Endothelial cell of umbilical vein (primary cell): ENCODE results near the gene FOXL3. TPM values are rescaled to one million over a fixed set of nuclear protein-coding genes. Genes with fewer than 3 reads are reported as not detected.

ENCODE experiments used
- BruUV-seq: library from RNA; stranded (reverse); fragments of 400-500 nt; replicated peaks from 2 replicates; lab custom pipeline; 2021; lab: Mats Ljungman, UMichigan
- CTCF ChIA-PET: fragments of 300-600, 350-600 bp; sonication (Branson Sonifier 250); formaldehyde crosslinking; loops from one replicate; lab custom pipeline; 2021; ENCODE audit warnings: antibody characterized with exemption, inconsistent platforms; lab: Charles Lee
- POLR2A ChIA-PET: fragments of 300-600, 350-600 bp; sonication (Branson Sonifier 250); formaldehyde crosslinking; loops from one replicate; lab custom pipeline; 2021; ENCODE audit warnings: antibody characterized with exemption, inconsistent platforms; lab: Charles Lee
- DNase-seq: peaks from one replicate; pipeline ENCODE4 v3.0.0-alpha.2; 2011; ENCODE audit warnings: low read depth, low spot score
- FAIRE-seq: peaks from 2 replicates; lab custom pipeline; 2011; peaks lifted over from hg19 to GRCh38; lab: Jason Lieb, UNC
- H2AFZ ChIP-seq: 2 replicates; pipeline ENCODE4 v1.6.0; 2012; ENCODE audit warnings: low read depth, low read length, control low read depth, inconsistent platforms
- H3K27ac ChIP-seq: 2 replicates; pipeline ENCODE4 v1.5.1; 2011; ENCODE audit warnings: low read depth, mild to moderate bottlenecking, control low read depth, low read length, moderate library complexity; ENCODE audit not compliant: insufficient read depth
- H3K27me3 ChIP-seq, 2 experiments: 2 replicates each; pipeline versions ENCODE4 v1.6.0 to v1.6.1; 2011; ENCODE audit warnings: low read length in 2 of 2, mixed read lengths in 1 of 2; ENCODE audit not compliant: control insufficient read depth in 2 of 2, insufficient read depth in 2 of 2
- H3K36me3 ChIP-seq, 2 experiments: 2 replicates in 1 of 2; 3 replicates in 1 of 2; pipeline ENCODE4 v1.5.1; 2011; ENCODE audit warnings: low read length in 2 of 2, mild to moderate bottlenecking in 1 of 2, moderate library complexity in 1 of 2; ENCODE audit not compliant: control insufficient read depth in 2 of 2, insufficient read depth in 2 of 2; ENCODE audit errors: extremely low read depth in 1 of 2
- H3K4me1 ChIP-seq: 3 replicates; pipeline ENCODE4 v1.5.1; 2011; ENCODE audit warnings: mild to moderate bottlenecking, low read length; ENCODE audit not compliant: control insufficient read depth, insufficient read depth; ENCODE audit errors: extremely low read depth
- H3K4me2 ChIP-seq: 2 replicates; pipeline ENCODE4 v1.6.1; 2011; ENCODE audit warnings: low read length, control low read depth, mixed read lengths; ENCODE audit not compliant: insufficient read depth
- H3K4me3 ChIP-seq, 3 experiments: fragments of 200-600 bp in 1 of 3; sonication (generic), shearing (Covaris generic) in 1 of 3; replicated peaks in 1 of 3; 2 replicates each; pipeline ENCODE4 v1.5.1; 2011 to 2016; ENCODE audit warnings: control low read depth in 3 of 3, low read length in 3 of 3, mild to moderate bottlenecking in 2 of 3, inconsistent platforms in 1 of 3, low read depth in 1 of 3, moderate library complexity in 1 of 3; ENCODE audit not compliant: insufficient read depth in 1 of 3
- H3K79me2 ChIP-seq: 2 replicates; pipeline ENCODE4 v1.6.0; 2012; ENCODE audit warnings: low read length, inconsistent platforms; ENCODE audit not compliant: control insufficient read depth, insufficient read depth
- H3K9ac ChIP-seq: replicated peaks from 2 replicates; pipeline ENCODE3; 2011; ENCODE audit warnings: low read length, control low read depth; ENCODE audit not compliant: insufficient read depth; ENCODE audit errors: extremely low read depth
- H3K9me1 ChIP-seq: replicated peaks from 3 replicates; pipeline ENCODE4 v1.6.0; 2011; ENCODE audit warnings: mild to moderate bottlenecking, low read length; ENCODE audit not compliant: control insufficient read depth, insufficient read depth; ENCODE audit errors: extremely low read depth
- H3K9me3 ChIP-seq: replicated peaks from 2 replicates; pipeline ENCODE4 v1.5.1; 2012; ENCODE audit warnings: low read length, inconsistent platforms; ENCODE audit not compliant: control insufficient read depth, insufficient read depth
- H4K20me1 ChIP-seq: replicated peaks from 2 replicates; pipeline ENCODE3; 2011; ENCODE audit warnings: mild to moderate bottlenecking, low read length; ENCODE audit not compliant: control insufficient read depth, insufficient read depth; ENCODE audit errors: extremely low read depth
- CTCF ChIP-seq, 2 donors: IDR thresholded peaks; 1 replicate in 1 of 2; 2 replicates in 1 of 2; pipeline ENCODE4 v1.5.1; 2011; ENCODE audit warnings: low read length in 2 of 2, mild to moderate bottlenecking in 2 of 2, moderate library complexity in 2 of 2, control low read depth in 1 of 2, inconsistent platforms in 1 of 2, low read depth in 1 of 2; ENCODE audit not compliant: insufficient read depth in 1 of 2; ENCODE audit errors: extremely low read depth in 1 of 2
- EZH2 ChIP-seq: IDR thresholded peaks from 2 replicates; pipeline ENCODE4 v1.6.1; 2012; ENCODE audit warnings: borderline replicate concordance, low read depth, mild to moderate bottlenecking, moderate library complexity, low read length, inconsistent platforms; ENCODE audit not compliant: severe bottlenecking
- FOS ChIP-seq: IDR thresholded peaks from 2 replicates; pipeline ENCODE4 v1.6.1; 2011; ENCODE audit warnings: mild to moderate bottlenecking, low read length, moderate library complexity, borderline replicate concordance; ENCODE audit not compliant: insufficient read depth
- GATA2 ChIP-seq: IDR thresholded peaks from 2 replicates; pipeline ENCODE4 v1.7.0; 2011; ENCODE audit warnings: low read depth, mild to moderate bottlenecking, moderate library complexity, mixed read lengths, low read length; ENCODE audit not compliant: insufficient read length, insufficient read depth
- JUN ChIP-seq: IDR thresholded peaks from 2 replicates; pipeline ENCODE4 v1.6.1; 2011; ENCODE audit warnings: borderline replicate concordance, low read depth; ENCODE audit not compliant: insufficient read length, insufficient read depth
- MYC ChIP-seq: IDR thresholded peaks from one replicate; pipeline ENCODE4 v1.6.1; 2011; ENCODE audit warnings: mild to moderate bottlenecking, low read depth, low read length
- POLR2A ChIP-seq: IDR thresholded peaks from 2 replicates; pipeline ENCODE4 v1.6.1; 2012; ENCODE audit warnings: low read depth, mild to moderate bottlenecking, control low read depth, low read length
- POLR2AphosphoS5 ChIP-seq: IDR thresholded peaks from 2 replicates; pipeline ENCODE4 v1.6.1; 2012; ENCODE audit warnings: low read depth, mild to moderate bottlenecking, control low read depth, low read length, moderate library complexity; ENCODE audit not compliant: insufficient read depth
- dilution Hi-C: fragments of 300-500 bp; cut with MboI; formaldehyde crosslinking; loops from one replicate; pipeline ENCODE4 v1.15.0; 2019; ENCODE audit warnings: low sequenced_read_pairs; ENCODE audit not compliant: extremely low pct_ligation_motif_present
- intact Hi-C: fragments of 100-400 bp; cut with micrococcal nuclease; formaldehyde crosslinking; loops from one replicate; pipeline ENCODE4 v1.10.0; 2022
- polyA plus RNA-seq, 4 experiments: library from polyadenylated mRNA; depleted of rRNA in 3 of 4; stranded (reverse) in 3 of 4; unstranded in 1 of 4; fragments of >200 nt; gene quantifications; 2 replicates each; pipeline versions ENCODE4 v1.2.1 to v1.2.3, GENCODE V29; 2011 to 2012; ENCODE audit warnings: missing spikeins in 1 of 4
- total RNA-seq: library from RNA; stranded (reverse); gene quantifications from 2 replicates; pipeline ENCODE4 v1.2.3, GENCODE V29; 2021
- TF ChIP-seq, protein P1 (sequence below): IDR thresholded peaks from 2 replicates; pipeline ENCODE4 v1.6.1; 2011; ENCODE audit not compliant: insufficient read depth, insufficient read length

FOXL3 gene
- total and polyA plus RNA-seq, 2 donors (not counting 3 experiments of a cell fraction or from before 2014, with no cell fraction given), result not detected

DNA sequence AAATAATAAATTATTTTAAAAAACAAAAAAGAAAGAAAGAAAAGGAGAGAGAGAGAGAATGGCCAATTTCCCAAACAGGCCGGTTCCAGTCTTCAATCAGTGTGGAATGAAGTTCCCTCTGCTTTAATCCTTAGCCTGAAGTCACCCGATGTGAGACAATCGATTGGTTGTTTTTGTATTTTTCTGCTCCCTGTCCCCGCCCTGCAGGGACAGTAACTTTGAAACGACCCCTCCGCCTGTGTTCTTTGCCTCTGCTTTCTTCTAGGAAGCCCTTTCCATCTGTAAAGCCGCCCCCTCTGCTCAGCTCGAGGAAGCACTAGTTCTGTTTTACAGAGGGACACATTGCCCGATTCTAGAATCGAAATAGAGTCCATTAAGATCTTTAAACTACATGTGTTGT lies 33.4 kb downstream of the FOXL3 start:
- no peaks in the 10 kb centered on the region for H3K36me3 ChIP-seq
- no peaks in the 10 kb centered on the region for H3K79me2 ChIP-seq
- no peaks in the 10 kb centered on the region for H3K9me1 ChIP-seq
- H3K27ac ChIP-seq, result no peak overlapping the region
- DNase-seq (no peak), FAIRE-seq (no peak)
- no peaks in the 10 kb centered on the region for H3K9me3 ChIP-seq
- dilution Hi-C loops, result no loop called here
- TF ChIP-seq MYC, result no peak
- TF ChIP-seq GATA2, result no peak
- TF ChIP-seq FOS, result no peak
- no peak for TF ChIP-seq EZH2
- no TSS peak for BruUV-seq
- H4K20me1 ChIP-seq, result no peaks in the 10 kb centered on the region
- no peak overlapping the region for H3K4me3 ChIP-seq
- peaks cover 0 to 11% of the 10 kb centered on the region in 2 experiments for H3K27me3 ChIP-seq
- ChIA-PET POLR2A (no interaction called here), CTCF (no interaction called here)
- H2AFZ ChIP-seq, result no peak overlapping the region
- H3K4me1 ChIP-seq, result no peaks in the 10 kb centered on the region
- intact Hi-C loops, result no loop called here
- no peak overlapping the region for H3K9ac ChIP-seq
- no peak overlapping the region for H3K4me2 ChIP-seq

- DNase-seq (no peak), FAIRE-seq (no peak)
- no TSS peak for BruUV-seq
- dilution Hi-C loops, result no loop called here
- CTCF ChIA-PET, result no interaction called here
- POLR2A ChIA-PET, result no interaction called here
- Histone ChIP-seq H3K9me3 (no peaks in the 10 kb centered on the region), H3K4me2 (no peak overlapping the region), H3K4me3 (no peak overlapping the region), H3K27me3 (peaks cover 0 to 8% of the 10 kb centered on the region in 2 experiments), H3K27ac (no peak overlapping the region), H4K20me1 (no peaks in the 10 kb centered on the region), H3K79me2 (no peaks in the 10 kb centered on the region), H3K4me1 (no peaks in the 10 kb centered on the region), H2AFZ (no peak overlapping the region), H3K36me3 (no peaks in the 10 kb centered on the region), H3K9ac (no peak overlapping the region), H3K9me1 (no peaks in the 10 kb centered on the region)
- intact Hi-C loops, result no loop called here
- TF ChIP-seq EZH2 (no peak), POLR2AphosphoS5 (no peak), GATA2 (no peak), JUN (no peak), MYC (no peak), CTCF (IDR thresholded peaks at IDR 0.05; ENCODE audit: extremely low read depth in 1 of 2, insufficient read depth in 1 of 2, low read depth in 1 of 2, low read length in 2 of 2) (no peak), POLR2A (no peak), FOS (no peak)
- TF ChIP-seq, protein P1, sequence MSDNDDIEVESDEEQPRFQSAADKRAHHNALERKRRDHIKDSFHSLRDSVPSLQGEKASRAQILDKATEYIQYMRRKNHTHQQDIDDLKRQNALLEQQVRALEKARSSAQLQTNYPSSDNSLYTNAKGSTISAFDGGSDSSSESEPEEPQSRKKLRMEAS, result no peak
Observed at GRCh38 chr7:324011-324410, 34.0 kb downstream of the FOXL3 start.
